Liver (tissue), 9 donors: ENCODE measurements around the gene ABHD12. TPM values are rescaled to one million over a fixed set of nuclear protein-coding genes. Genes with fewer than 3 reads are reported as not detected.

ENCODE experiments used
- DNase-seq: peaks from one replicate; pipeline ENCODE4 v3.0.0-alpha.2; 2017; ENCODE audit warnings: low spot score
- H3K27ac ChIP-seq, 2 donors: one replicate each; pipeline ENCODE4 v1.7.0; 2013; ENCODE audit warnings: inconsistent platforms in 2 of 2, low read length in 2 of 2, control low read depth in 1 of 2, low read depth in 1 of 2, mild to moderate bottlenecking in 1 of 2
- H3K27me3 ChIP-seq, 4 donors: one replicate each; pipeline versions ENCODE4 v1.6.1 to v1.7.0; 2013; ENCODE audit warnings: low read length in 3 of 4, inconsistent platforms in 1 of 4, mild to moderate bottlenecking in 1 of 4, moderate library complexity in 1 of 4; ENCODE audit not compliant: control insufficient read depth in 4 of 4, insufficient read depth in 4 of 4
- H3K36me3 ChIP-seq, 4 donors: one replicate each; pipeline versions ENCODE4 v1.6.1 to v1.7.0; 2013; ENCODE audit warnings: low read length in 3 of 4, mild to moderate bottlenecking in 3 of 4, low read depth in 1 of 4, moderate library complexity in 1 of 4; ENCODE audit not compliant: control insufficient read depth in 4 of 4, insufficient read depth in 3 of 4
- H3K4me1 ChIP-seq, 4 donors: one replicate each; pipeline versions ENCODE4 v1.6.1 to v1.7.0; 2013; ENCODE audit warnings: low read length in 3 of 4, mild to moderate bottlenecking in 3 of 4, moderate library complexity in 1 of 4; ENCODE audit not compliant: control insufficient read depth in 4 of 4, insufficient read depth in 4 of 4
- H3K4me3 ChIP-seq, 3 donors: one replicate each; pipeline versions ENCODE4 v1.6.1 to v1.7.0; 2013; ENCODE audit warnings: low read length in 3 of 3, control low read depth in 1 of 3, low read depth in 1 of 3, mild to moderate bottlenecking in 1 of 3
- H3K9ac ChIP-seq, 2 donors: one replicate each; pipeline ENCODE4 v1.7.0; 2013; ENCODE audit warnings: low read length in 2 of 2, mild to moderate bottlenecking in 2 of 2, moderate library complexity in 2 of 2, control low read depth in 1 of 2, low read depth in 1 of 2
- H3K9me3 ChIP-seq, 4 donors: one replicate each; pipeline versions ENCODE4 v1.6.1 to v1.7.0; 2013; ENCODE audit warnings: low read length in 3 of 4; ENCODE audit not compliant: control insufficient read depth in 4 of 4
- EGR1 ChIP-seq, 2 donors: IDR thresholded peaks; 2 replicates each; pipeline ENCODE4 v1.6.1; 2016 to 2018; ENCODE audit warnings: antibody characterized with exemption in 2 of 2, low read depth in 2 of 2
- FOXA1 ChIP-seq: IDR thresholded peaks from 2 replicates; pipeline ENCODE4 v1.6.1; 2016; ENCODE audit warnings: antibody characterized with exemption
- FOXA2 ChIP-seq: IDR thresholded peaks from 2 replicates; pipeline ENCODE4 v1.6.1; 2016; ENCODE audit warnings: antibody characterized with exemption
- GABPA ChIP-seq, 2 donors: IDR thresholded peaks in 1 of 2; conservative IDR thresholded peaks in 1 of 2; 2 replicates each; pipeline ENCODE4 v1.6.1; 2016; ENCODE audit warnings: antibody characterized with exemption in 2 of 2, mild to moderate bottlenecking in 1 of 2, moderate library complexity in 1 of 2
- HNF4A ChIP-seq, 2 donors: conservative IDR thresholded peaks; 2 replicates each; pipeline ENCODE4 v1.6.1; 2016; ENCODE audit warnings: antibody characterized with exemption in 2 of 2, mild to moderate bottlenecking in 2 of 2
- HNF4G ChIP-seq: IDR thresholded peaks from 2 replicates; pipeline ENCODE4 v1.6.1; 2016; ENCODE audit warnings: antibody characterized with exemption
- JUND ChIP-seq, 2 donors: IDR thresholded peaks; 2 replicates each; pipeline ENCODE4 v1.6.1; 2016; ENCODE audit warnings: antibody characterized with exemption in 2 of 2
- NR2F2 ChIP-seq: IDR thresholded peaks from 2 replicates; pipeline ENCODE4 v1.6.1; 2016; ENCODE audit warnings: antibody characterized with exemption
- RAD21 ChIP-seq, 2 donors: IDR thresholded peaks; 2 replicates each; pipeline ENCODE4 v1.6.1; 2016; ENCODE audit warnings: antibody characterized with exemption in 2 of 2, mild to moderate bottlenecking in 2 of 2
- RXRA ChIP-seq, 2 donors: IDR thresholded peaks; 2 replicates each; pipeline ENCODE4 v1.6.1; 2017 to 2018; ENCODE audit warnings: antibody characterized with exemption in 2 of 2, mild to moderate bottlenecking in 1 of 2
- SP1 ChIP-seq: IDR thresholded peaks from 2 replicates; pipeline ENCODE4 v1.6.1; 2018; ENCODE audit warnings: antibody characterized with exemption, mild to moderate bottlenecking
- TAF1 ChIP-seq: conservative IDR thresholded peaks from 2 replicates; pipeline ENCODE4 v1.6.1; 2016; ENCODE audit warnings: antibody characterized with exemption, mild to moderate bottlenecking
- YY1 ChIP-seq: IDR thresholded peaks from 2 replicates; pipeline ENCODE4 v1.6.1; 2016; ENCODE audit warnings: antibody characterized with exemption, mild to moderate bottlenecking
- WGBS: extraction: QIAGEN DNeasy Blood & Tissue Kit; methylation state at CpG from one replicate; pipeline ENCODE4 v1.1.7; 2013; 5-methylcytosine and 5-hydroxymethylcytosine counted together
- polyA plus RNA-seq, 2 donors: library from polyadenylated mRNA; stranded (reverse) in 1 of 2; unstranded in 1 of 2; fragments of 200-250 nt in 1 of 2; fragments of >200 nt in 1 of 2; fragmentation: Nextera tagmentation in 1 of 2; extraction: Ambion mirVana in 1 of 2; gene quantifications; one replicate each; pipeline versions ENCODE4 v1.2.1 to v1.2.3, GENCODE V29; 2013 to 2015
- total RNA-seq, 2 donors: library from RNA; depleted of rRNA; stranded (reverse); fragments of >200 nt; gene quantifications; one replicate each; pipeline ENCODE4 v1.2.3, GENCODE V29; 2014
- TF ChIP-seq, protein P1 (sequence below): IDR thresholded peaks from 2 replicates; pipeline ENCODE4 v1.6.1; 2016; ENCODE audit warnings: antibody characterized with exemption
- TF ChIP-seq, protein P2 (sequence below): IDR thresholded peaks from 2 replicates; pipeline ENCODE4 v1.6.1; 2016; ENCODE audit warnings: antibody characterized with exemption
- TF ChIP-seq, protein P3 (sequence below): IDR thresholded peaks from 2 replicates; pipeline ENCODE4 v1.6.1; 2016; ENCODE audit warnings: antibody characterized with exemption, mild to moderate bottlenecking
- donor health status: healthy.
- donor health status: healthy.
- donor health status: healthy.
- donor health status: healthy.
- donor health status: healthy.

ABHD12 gene
- total and polyA plus RNA-seq, 4 donors, result 11.1 to 15.4 (median 12.9) TPM

DNA sequence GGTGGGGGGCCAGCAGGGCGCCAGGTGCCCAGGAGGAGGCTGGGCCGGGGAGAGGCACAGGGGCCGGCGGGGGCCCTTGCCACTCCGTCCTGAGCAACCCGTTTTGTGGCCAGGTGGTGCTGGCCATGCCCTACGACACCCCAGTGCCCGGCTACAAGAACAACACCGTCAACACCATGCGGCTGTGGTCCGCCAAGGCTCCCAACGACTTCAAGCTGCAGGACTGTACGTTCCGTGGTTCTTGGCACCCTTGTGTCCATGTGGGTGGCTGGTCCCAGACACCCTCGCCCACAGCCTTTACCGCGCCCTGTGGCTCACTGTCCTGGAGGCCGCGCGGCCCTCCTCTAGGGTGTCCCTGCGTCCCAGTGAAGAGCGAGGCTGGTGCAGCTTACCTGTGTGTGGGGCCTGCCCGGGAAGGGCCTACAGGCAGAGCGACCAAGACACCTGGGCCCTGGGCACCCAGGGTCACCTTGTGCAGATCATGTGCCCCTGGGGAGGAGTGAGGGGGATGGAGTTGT, 114.0 kb downstream of the ABHD12 start:
- DNase-seq, result no peak
- peaks cover 0 to 23% (median 5%) of the 10 kb centered on the region in 4 donors for H3K36me3 ChIP-seq
- H3K4me3 ChIP-seq, result no peak overlapping the region
- no peak overlapping the region for H3K27ac ChIP-seq
- 96% methylated on average over 24 of the region's 24 CpGs for WGBS
- no peaks in the 10 kb centered on the region for H3K9me3 ChIP-seq
- H3K9ac ChIP-seq, result no peak overlapping the region
- H3K27me3 ChIP-seq, result no peaks in the 10 kb centered on the region
- no peak for TF ChIP-seq GABPA (IDR thresholded peaks at IDR 0.05 in 1 of 2, conservative IDR thresholded peaks at IDR 0.05 in 1 of 2)
- TF ChIP-seq, protein P1, sequence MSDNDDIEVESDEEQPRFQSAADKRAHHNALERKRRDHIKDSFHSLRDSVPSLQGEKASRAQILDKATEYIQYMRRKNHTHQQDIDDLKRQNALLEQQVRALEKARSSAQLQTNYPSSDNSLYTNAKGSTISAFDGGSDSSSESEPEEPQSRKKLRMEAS, result no peak
- H3K4me1 ChIP-seq, result peaks cover 0 to 7% (median 3%) of the 10 kb centered on the region in 4 donors

DNA sequence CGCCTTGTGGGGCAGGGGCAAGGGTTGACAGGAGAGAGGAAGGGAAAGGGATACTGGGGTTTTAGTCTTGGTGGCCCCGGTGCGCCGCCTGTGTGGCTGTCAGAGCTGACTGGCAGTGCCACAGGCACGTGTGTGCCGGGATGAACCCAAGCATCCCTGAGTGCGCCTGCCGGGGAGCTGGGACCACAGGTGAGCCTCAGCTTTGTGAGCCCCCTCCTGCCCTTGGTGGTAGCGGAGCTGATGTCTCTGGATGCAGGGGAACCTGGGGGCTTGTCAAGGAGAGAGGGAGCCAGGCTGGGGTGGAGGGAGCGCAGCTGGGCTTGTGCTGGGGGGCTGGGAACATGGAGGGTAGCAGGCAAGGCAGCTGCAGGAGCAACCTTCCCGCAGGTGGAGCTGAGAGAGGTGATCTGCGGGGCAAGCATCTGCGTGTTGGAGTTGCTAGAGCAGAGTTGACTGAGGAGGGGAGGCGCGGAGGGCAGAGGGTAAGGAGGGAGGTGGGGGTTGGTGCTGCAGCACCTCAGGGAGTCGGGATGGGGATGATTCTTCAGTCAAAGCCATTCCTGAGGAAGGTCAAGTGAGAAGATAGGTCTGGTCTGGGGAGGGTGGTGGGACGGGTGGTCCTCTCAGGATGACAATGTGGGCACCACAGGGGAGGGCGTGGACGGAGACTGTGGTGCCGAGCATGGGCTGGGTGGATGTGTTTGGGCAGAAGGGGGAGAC, 114.7 kb downstream of the ABHD12 start:
- no peak overlapping the region for H3K4me3 ChIP-seq
- H3K9ac ChIP-seq, result no peak overlapping the region
- peaks cover 0 to 27% (median 5%) of the 10 kb centered on the region in 4 donors for H3K36me3 ChIP-seq
- H3K27ac ChIP-seq, result no peak overlapping the region
- H3K9me3 ChIP-seq, result no peaks in the 10 kb centered on the region
- WGBS, result 97% methylated on average over 20 of the region's 20 CpGs
- H3K27me3 ChIP-seq, result no peaks in the 10 kb centered on the region
- TF ChIP-seq FOXA1 (no peak), YY1 (no peak), NR2F2 (no peak), RXRA (IDR thresholded peaks at IDR 0.05) (no peak), FOXA2 (no peak), RAD21 (IDR thresholded peaks at IDR 0.05) (no peak), TAF1 (no peak), HNF4A (conservative IDR thresholded peaks at IDR 0.05) (no peak), GABPA (IDR thresholded peaks at IDR 0.05 in 1 of 2, conservative IDR thresholded peaks at IDR 0.05 in 1 of 2) (no peak), HNF4G (no peak), SP1 (no peak), EGR1 (IDR thresholded peaks at IDR 0.05; ENCODE audit: low read depth in 2 of 2) (no peak), JUND (IDR thresholded peaks at IDR 0.05) (no peak)
- TF ChIP-seq, protein P2, sequence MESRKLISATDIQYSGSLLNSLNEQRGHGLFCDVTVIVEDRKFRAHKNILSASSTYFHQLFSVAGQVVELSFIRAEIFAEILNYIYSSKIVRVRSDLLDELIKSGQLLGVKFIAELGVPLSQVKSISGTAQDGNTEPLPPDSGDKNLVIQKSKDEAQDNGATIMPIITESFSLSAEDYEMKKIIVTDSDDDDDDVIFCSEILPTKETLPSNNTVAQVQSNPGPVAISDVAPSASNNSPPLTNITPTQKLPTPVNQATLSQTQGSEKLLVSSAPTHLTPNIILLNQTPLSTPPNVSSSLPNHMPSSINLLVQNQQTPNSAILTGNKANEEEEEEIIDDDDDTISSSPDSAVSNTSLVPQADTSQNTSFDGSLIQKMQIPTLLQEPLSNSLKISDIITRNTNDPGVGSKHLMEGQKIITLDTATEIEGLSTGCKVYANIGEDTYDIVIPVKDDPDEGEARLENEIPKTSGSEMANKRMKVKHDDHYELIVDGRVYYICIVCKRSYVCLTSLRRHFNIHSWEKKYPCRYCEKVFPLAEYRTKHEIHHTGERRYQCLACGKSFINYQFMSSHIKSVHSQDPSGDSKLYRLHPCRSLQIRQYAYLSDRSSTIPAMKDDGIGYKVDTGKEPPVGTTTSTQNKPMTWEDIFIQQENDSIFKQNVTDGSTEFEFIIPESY, result no peak
- TF ChIP-seq, protein P3, sequence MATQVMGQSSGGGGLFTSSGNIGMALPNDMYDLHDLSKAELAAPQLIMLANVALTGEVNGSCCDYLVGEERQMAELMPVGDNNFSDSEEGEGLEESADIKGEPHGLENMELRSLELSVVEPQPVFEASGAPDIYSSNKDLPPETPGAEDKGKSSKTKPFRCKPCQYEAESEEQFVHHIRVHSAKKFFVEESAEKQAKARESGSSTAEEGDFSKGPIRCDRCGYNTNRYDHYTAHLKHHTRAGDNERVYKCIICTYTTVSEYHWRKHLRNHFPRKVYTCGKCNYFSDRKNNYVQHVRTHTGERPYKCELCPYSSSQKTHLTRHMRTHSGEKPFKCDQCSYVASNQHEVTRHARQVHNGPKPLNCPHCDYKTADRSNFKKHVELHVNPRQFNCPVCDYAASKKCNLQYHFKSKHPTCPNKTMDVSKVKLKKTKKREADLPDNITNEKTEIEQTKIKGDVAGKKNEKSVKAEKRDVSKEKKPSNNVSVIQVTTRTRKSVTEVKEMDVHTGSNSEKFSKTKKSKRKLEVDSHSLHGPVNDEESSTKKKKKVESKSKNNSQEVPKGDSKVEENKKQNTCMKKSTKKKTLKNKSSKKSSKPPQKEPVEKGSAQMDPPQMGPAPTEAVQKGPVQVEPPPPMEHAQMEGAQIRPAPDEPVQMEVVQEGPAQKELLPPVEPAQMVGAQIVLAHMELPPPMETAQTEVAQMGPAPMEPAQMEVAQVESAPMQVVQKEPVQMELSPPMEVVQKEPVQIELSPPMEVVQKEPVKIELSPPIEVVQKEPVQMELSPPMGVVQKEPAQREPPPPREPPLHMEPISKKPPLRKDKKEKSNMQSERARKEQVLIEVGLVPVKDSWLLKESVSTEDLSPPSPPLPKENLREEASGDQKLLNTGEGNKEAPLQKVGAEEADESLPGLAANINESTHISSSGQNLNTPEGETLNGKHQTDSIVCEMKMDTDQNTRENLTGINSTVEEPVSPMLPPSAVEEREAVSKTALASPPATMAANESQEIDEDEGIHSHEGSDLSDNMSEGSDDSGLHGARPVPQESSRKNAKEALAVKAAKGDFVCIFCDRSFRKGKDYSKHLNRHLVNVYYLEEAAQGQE, result no peak
- TF ChIP-seq, protein P1, result no peak
- DNase-seq, result no peak
- peaks cover 0 to 7% (median 3%) of the 10 kb centered on the region in 4 donors for H3K4me1 ChIP-seq
